AG09309 (cell line): ENCODE data around the gene TFDP3.

Experiments
- DNase-seq: peaks from one replicate; pipeline ENCODE4 v3.0.0-alpha.2; 2010; ENCODE audit warnings: low read depth
- H3K4me3 ChIP-seq: 2 replicates; pipeline ENCODE4 v1.5.1; 2011; ENCODE audit warnings: mild to moderate bottlenecking, low read depth, low read length, moderate library complexity; ENCODE audit not compliant: control insufficient read depth
- CTCF ChIP-seq: IDR thresholded peaks from 2 replicates; pipeline ENCODE4 v1.5.1; 2011; ENCODE audit warnings: mild to moderate bottlenecking, low read depth, low read length, inconsistent platforms; ENCODE audit not compliant: insufficient read depth, control insufficient read depth; ENCODE audit errors: missing control alignments

TFDP3 gene

GRCh38 chrX:133218329-133218728 is at the start of gene TFDP3:
TFDP3 (minus strand) TSS chrX:133218354; CDS start chrX:133218259, 95 bp downstream.
- no peak for TF ChIP-seq CTCF
- H3K4me3 ChIP-seq: no peak within 1 kb of the TSS
- DNase-seq: no peak

GRCh38 chrX:133267621-133268020 is 49.5 kb upstream of the TFDP3 start:
- DNase-seq: no peak
- no peak overlapping the region for H3K4me3 ChIP-seq
- TF ChIP-seq CTCF: no peak

- H3K4me3 ChIP-seq: no peak overlapping the region
Measured at GRCh38 chrX:133265331-133265730, 47.2 kb upstream of the TFDP3 start.

GRCh38 chrX:133258481-133258880 is 40.3 kb upstream of the TFDP3 start:
- no peak for DNase-seq
- no peak for TF ChIP-seq CTCF
- H3K4me3 ChIP-seq: no peak overlapping the region

More at GRCh38 chrX:133265331-133265730, 47.2 kb upstream of the TFDP3 start:
- no peak for TF ChIP-seq CTCF
- DNase-seq: no peak

- TF ChIP-seq CTCF: no peak
- H3K4me3 ChIP-seq: no peak overlapping the region
- DNase-seq: no peak
Measured at GRCh38 chrX:133254666-133255065, 36.5 kb upstream of the TFDP3 start.

- no peak for DNase-seq
- H3K4me3 ChIP-seq: no peak overlapping the region
- no peak for TF ChIP-seq CTCF
Measured at GRCh38 chrX:133251204-133251603, 33.0 kb upstream of the TFDP3 start.

- H3K4me3 ChIP-seq: no peak overlapping the region
- DNase-seq: no peak
- TF ChIP-seq CTCF: no peak
Measured at GRCh38 chrX:133250184-133251100, 32.3 kb upstream of the TFDP3 start.
